Psoas muscle (tissue), 8 donors: ENCODE results near the gene SETD4. TPM values are rescaled to one million over a fixed set of nuclear protein-coding genes. Genes with fewer than 3 reads are reported as not detected.

Experiments used
- ATAC-seq, 4 donors: fragments of 200-7000 bp; cut with Tn5 transposase; one replicate each; pipeline ENCODE4 v1.9.1; 2020; ENCODE audit warnings: moderate library complexity in 3 of 4, mild to moderate bottlenecking in 2 of 4
- DNase-seq, 2 donors: peaks; one replicate each; pipeline ENCODE4 v3.0.0-alpha.2; 2020
- H3K27ac ChIP-seq: fragments of 200-600 bp; one replicate; pipeline ENCODE4 v1.8.0; 2022
- H3K27me3 ChIP-seq, 3 donors: fragments of 200-600 bp in 1 of 3; one replicate each; pipeline versions ENCODE4 v1.6.1 to v1.8.0; 2013 to 2022; ENCODE audit warnings: low read length in 2 of 3, mild to moderate bottlenecking in 2 of 3, moderate library complexity in 1 of 3; ENCODE audit not compliant: insufficient read depth in 3 of 3
- H3K36me3 ChIP-seq, 2 donors: fragments of 200-600 bp in 1 of 2; one replicate each; pipeline versions ENCODE4 v1.6.1 to v1.8.0; 2013 to 2022; ENCODE audit warnings: low read depth in 1 of 2, mild to moderate bottlenecking in 1 of 2, moderate library complexity in 1 of 2; ENCODE audit not compliant: insufficient read depth in 1 of 2
- H3K4me1 ChIP-seq: fragments of 200-600 bp; one replicate; pipeline ENCODE4 v1.8.0; 2022
- H3K4me3 ChIP-seq: fragments of 200-600 bp; one replicate; pipeline ENCODE4 v1.8.0; 2022; ENCODE audit warnings: mild to moderate bottlenecking
- H3K9me3 ChIP-seq: fragments of 200-600 bp; one replicate; pipeline ENCODE4 v1.8.0; 2022
- WGBS, 3 donors: extraction: QIAGEN DNeasy Blood & Tissue Kit; methylation state at CpG; one replicate each; pipeline versions ENCODE4 v1.1.6 to v1.1.7; 2013; 5-methylcytosine and 5-hydroxymethylcytosine counted together
- intact Hi-C, 2 donors: fragments of 100-400 bp; cut with DNase I; formaldehyde crosslinking; loops; one replicate each; pipeline versions ENCODE4 v1.11.0 to v1.14.2; 2022
- polyA plus RNA-seq, 3 donors: library from polyadenylated mRNA; stranded (reverse); fragments of 200-250 nt; gene quantifications; one replicate each; pipeline ENCODE4 v1.2.3, GENCODE V29; 2013
- total RNA-seq, 4 donors: library from RNA; stranded (reverse); fragmentation: NEBNext Ultra II Directional in 2 of 4; extraction: Animal tissue kit (Norgen Biotek cat#: 25700) in 2 of 4; gene quantifications; one replicate each; pipeline versions ENCODE4 v1.2.1 to v1.2.4, GENCODE V29; 2021 to 2023
- TF ChIP-seq, protein P1 (sequence below): fragments of 200-600 bp; IDR thresholded peaks from one replicate; pipeline ENCODE4 v1.8.0; 2022; ENCODE audit warnings: antibody characterized with exemption
- donor health status: healthy with polysubstance abuse.
- donor health status: DM: no; HTN: no; CAD: no; lungs with moderate emphysema.
- donor health status: Bipolar disorder and iron deficiency.
- donor health status: healthy.
- donor health status: DM: yes; HTN: yes; CAD: no.
- donor health status: DM: no; HTN: no; CAD: no.
- donor health status: DM: no; HTN: no; CAD: no.
- donor health status: DM: yes; HTN: yes; CAD: no.

Gene SETD4
- total and polyA plus RNA-seq, 7 donors = 6.5 to 17.9 (median 11.6) TPM

GRCh38 chr21:36027347-36027746, 33.0 kb downstream of the SETD4 start:
- WGBS, 3 donors = 85 to 93% (median 87%) methylated on average over 5 of the region's 5 CpGs
- H3K27me3 ChIP-seq = no peaks in the 10 kb centered on the region
- no peaks in the 10 kb centered on the region for H3K9me3 ChIP-seq
- H3K27ac ChIP-seq = no peak overlapping the region
- no peaks in the 10 kb centered on the region for H3K36me3 ChIP-seq
- ATAC-seq (no peak), DNase-seq (no peak)
- TF ChIP-seq, protein P1, sequence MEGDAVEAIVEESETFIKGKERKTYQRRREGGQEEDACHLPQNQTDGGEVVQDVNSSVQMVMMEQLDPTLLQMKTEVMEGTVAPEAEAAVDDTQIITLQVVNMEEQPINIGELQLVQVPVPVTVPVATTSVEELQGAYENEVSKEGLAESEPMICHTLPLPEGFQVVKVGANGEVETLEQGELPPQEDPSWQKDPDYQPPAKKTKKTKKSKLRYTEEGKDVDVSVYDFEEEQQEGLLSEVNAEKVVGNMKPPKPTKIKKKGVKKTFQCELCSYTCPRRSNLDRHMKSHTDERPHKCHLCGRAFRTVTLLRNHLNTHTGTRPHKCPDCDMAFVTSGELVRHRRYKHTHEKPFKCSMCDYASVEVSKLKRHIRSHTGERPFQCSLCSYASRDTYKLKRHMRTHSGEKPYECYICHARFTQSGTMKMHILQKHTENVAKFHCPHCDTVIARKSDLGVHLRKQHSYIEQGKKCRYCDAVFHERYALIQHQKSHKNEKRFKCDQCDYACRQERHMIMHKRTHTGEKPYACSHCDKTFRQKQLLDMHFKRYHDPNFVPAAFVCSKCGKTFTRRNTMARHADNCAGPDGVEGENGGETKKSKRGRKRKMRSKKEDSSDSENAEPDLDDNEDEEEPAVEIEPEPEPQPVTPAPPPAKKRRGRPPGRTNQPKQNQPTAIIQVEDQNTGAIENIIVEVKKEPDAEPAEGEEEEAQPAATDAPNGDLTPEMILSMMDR = no peak
- intact Hi-C loops = loop anchor here (5.0 kb wide), 3 partner anchors 980 to 1345 kb away; partner anchors contain the start of gene RUNX1 (in 1 of the 2)
- no peaks in the 10 kb centered on the region for H3K4me1 ChIP-seq
- H3K4me3 ChIP-seq = no peak overlapping the region

GRCh38 chr21:36024782-36025181, 35.5 kb downstream of the SETD4 start:
- H3K9me3 ChIP-seq = no peaks in the 10 kb centered on the region
- no peak for ATAC-seq
- 74 to 89% (median 80%) methylated on average over 8 of the region's 8 CpGs for WGBS, 3 donors
- DNase-seq = no peak
- no peaks in the 10 kb centered on the region for H3K27me3 ChIP-seq
- H3K4me1 ChIP-seq = no peaks in the 10 kb centered on the region
- intact Hi-C loops = loop anchor here (5.0 kb wide), 3 partner anchors 977 to 1342 kb away; partner anchors contain the start of gene RUNX1 (in 1 of the 2)
- H3K27ac ChIP-seq = no peak overlapping the region
- H3K4me3 ChIP-seq = no peak overlapping the region
- H3K36me3 ChIP-seq = no peaks in the 10 kb centered on the region
- TF ChIP-seq, protein P1 = no peak

- no peak for ATAC-seq
- intact Hi-C loops = no loop called here
Observed at GRCh38 chr21:36023092-36023480, 37.2 kb downstream of the SETD4 start.

GRCh38 chr21:36022427-36023091, 37.8 kb downstream of the SETD4 start:
- H3K4me3 ChIP-seq = no peak overlapping the region
- WGBS, 3 donors = 48 to 64% (median 52%) methylated on average over 6 of the region's 6 CpGs
- TF ChIP-seq, protein P1 = no peak
- no peaks in the 10 kb centered on the region for H3K4me1 ChIP-seq
- intact Hi-C loops = no loop called here
- DNase-seq (no peak), ATAC-seq (no peak)
- H3K27me3 ChIP-seq = no peaks in the 10 kb centered on the region
- no peaks in the 10 kb centered on the region for H3K36me3 ChIP-seq
- H3K27ac ChIP-seq = no peak overlapping the region
- H3K9me3 ChIP-seq = no peaks in the 10 kb centered on the region

More at GRCh38 chr21:36023092-36023480, 37.2 kb downstream of the SETD4 start:
- Histone ChIP-seq H3K27me3 (no peaks in the 10 kb centered on the region), H3K9me3 (no peaks in the 10 kb centered on the region), H3K4me1 (no peaks in the 10 kb centered on the region), H3K4me3 (no peak overlapping the region), H3K36me3 (no peaks in the 10 kb centered on the region), H3K27ac (no peak overlapping the region)
- TF ChIP-seq, protein P1 = no peak
- no peak for DNase-seq
- 69 to 80% (median 74%) methylated on average over 3 of the region's 3 CpGs for WGBS, 3 donors
